GM12865 (cell line): Measurements from ENCODE around the gene C10orf143.

ENCODE experiments used
- DNase-seq: peaks from one replicate; pipeline ENCODE4 v3.0.0; 2010; ENCODE audit warnings: low read depth
- H3K4me3 ChIP-seq: 2 replicates; pipeline ENCODE4 v1.5.1; 2011; ENCODE audit warnings: mild to moderate bottlenecking, low read depth, low read length, control low read depth
- CTCF ChIP-seq: IDR thresholded peaks from 2 replicates; pipeline ENCODE4 v1.5.1; 2011; ENCODE audit warnings: low read length, control low read depth, low read depth, inconsistent platforms; ENCODE audit not compliant: insufficient read depth; ENCODE audit errors: missing control alignments

The C10orf143 gene

GRCh38 chr10:130066743-130067142 lies 43.9 kb downstream of the C10orf143 start:
- DNase-seq = no peak
- no peak for TF ChIP-seq CTCF
- no peak overlapping the region for H3K4me3 ChIP-seq

DNA sequence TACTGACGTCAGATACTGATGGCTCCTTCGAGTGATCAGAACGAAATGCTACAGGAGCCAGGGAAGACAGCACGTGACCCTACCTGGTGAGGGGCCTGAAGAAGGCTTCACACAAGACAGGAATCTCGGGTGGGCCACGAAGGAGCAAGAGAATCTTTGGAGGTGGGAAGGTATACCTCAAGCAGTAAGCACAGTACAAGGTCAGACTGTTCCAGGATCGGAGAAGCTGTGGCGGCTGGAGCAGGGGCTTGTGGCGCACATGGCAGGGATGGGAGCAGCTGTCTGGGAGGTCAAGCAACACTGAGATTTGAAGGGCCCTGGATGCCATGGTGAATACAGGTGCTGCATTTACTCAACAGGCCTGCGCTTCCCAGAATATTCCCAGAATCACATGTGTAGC lies 45.4 kb downstream of the C10orf143 start:
- no peak overlapping the region for H3K4me3 ChIP-seq
- DNase-seq = no peak
- TF ChIP-seq CTCF = no peak

DNA sequence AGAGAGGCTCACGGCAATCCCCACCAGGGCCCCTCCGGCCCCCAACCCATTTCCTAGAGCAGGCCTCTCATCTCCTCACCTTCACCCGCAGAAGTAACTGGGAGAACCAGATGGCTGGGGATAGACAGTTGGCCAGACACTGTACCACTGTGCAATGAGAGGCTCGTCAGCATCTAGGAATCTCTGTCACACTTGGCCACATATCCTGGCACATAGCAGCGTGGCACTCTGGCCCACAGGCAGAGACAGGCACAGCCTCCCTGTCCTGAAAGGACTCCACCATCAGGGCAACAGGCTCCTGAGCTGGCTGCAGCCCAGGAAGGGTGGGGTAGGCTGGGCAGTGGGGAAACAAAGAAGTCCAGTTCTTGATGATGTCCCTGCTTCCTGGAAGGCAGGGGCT lies 45.8 kb downstream of the C10orf143 start:
- no peak overlapping the region for H3K4me3 ChIP-seq
- no peak for TF ChIP-seq CTCF
- no peak for DNase-seq

DNA sequence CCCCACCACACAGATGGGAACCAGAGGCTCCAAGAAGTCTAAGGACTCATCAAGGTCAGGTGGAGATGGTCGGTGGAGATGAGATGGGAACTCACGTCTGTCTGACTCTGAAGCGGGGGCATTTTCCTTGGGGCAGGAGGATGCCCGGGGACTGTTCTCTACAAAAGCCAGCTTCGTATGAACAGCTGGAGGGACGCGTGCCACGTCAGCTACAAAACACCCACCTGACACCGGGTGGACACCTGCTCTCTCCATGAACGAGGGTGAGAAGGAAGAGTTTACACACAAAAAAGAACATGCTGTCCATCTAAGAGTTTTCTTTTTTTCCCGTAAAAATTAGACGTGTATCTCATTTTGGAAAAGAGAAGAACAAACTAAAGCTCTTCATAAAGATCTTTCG lies 47.7 kb downstream of the C10orf143 start:
- H3K4me3 ChIP-seq = no peak overlapping the region
- DNase-seq = no peak
- TF ChIP-seq CTCF = no peak

DNA sequence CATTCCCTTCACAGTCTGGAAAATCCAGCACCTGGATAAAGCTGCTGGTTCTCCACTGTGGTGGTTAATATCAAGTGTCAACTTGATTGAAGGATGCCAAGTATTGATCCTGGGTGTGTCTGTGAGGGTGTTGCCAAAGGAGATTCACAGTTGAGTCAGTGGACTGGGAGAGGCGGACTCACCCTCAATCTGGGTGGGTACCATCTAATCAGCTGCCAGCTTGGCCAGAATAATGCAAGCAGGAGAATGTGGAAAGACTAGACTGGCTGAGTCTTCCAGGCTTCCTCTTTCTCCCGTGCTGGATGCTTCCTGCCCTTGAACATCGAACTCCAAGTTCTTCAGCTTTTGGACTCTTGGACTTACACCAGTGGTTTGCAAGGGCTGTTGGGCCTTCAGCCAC lies 48.4 kb downstream of the C10orf143 start:
- no peak for TF ChIP-seq CTCF
- H3K4me3 ChIP-seq = no peak overlapping the region
- DNase-seq = no peak

DNA sequence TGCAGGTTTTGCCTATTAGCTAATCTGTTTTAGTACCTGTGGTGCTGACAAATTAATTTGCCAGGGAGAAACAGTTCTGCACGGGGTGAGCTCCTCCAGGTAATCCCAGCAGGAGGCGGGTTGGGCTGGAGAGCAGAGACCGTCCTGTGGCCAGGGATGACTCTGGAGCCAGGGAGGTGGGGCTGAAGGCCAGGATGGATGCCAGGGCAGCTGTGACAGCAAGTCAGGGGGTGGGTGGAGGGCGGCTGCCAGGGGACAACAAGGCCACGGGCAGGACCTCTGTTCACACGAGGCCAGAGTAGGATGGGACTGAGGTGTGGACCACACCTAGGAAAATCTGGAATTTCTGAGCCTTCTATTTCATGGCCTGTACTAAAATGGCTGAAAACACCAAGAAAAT lies 48.9 kb downstream of the C10orf143 start:
- TF ChIP-seq CTCF = no peak
- H3K4me3 ChIP-seq = no peak overlapping the region
- no peak for DNase-seq

DNA sequence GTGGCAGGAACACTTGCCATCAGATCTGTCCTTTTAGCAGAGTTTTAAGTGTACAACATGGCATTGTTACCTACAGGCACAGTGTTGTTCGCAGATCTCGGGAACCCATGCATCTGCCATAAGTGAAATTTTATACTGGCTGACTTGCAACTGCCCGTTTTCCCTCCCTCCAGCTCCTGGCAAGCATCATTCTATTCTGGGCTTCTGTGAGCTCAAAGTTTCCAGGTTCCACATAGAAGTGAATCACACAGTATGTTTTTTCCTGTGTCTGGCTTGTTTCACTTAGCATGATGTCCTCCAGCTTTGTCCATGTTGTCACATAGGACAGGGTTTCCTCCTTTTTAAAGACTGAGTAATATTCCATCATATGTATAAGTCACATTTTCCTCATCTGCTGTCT lies 56.6 kb downstream of the C10orf143 start:
- no peak overlapping the region for H3K4me3 ChIP-seq
- DNase-seq = no peak
- no peak for TF ChIP-seq CTCF
